ENCODE measurements around the gene CALML3. TPM values are rescaled to one million over a fixed set of nuclear protein-coding genes. Genes with fewer than 3 reads are reported as not detected.
A peak's percentile ranks its signal among the peaks of the same experiment; 100 is the strongest.

The CALML3 gene
- total RNA-seq, 6 donors from 2014 or later, result not detected

- no peak for ATAC-seq (ENCODE audit: low FRiP score in 2 of 2)
- H3K9me3 ChIP-seq, result no peaks in the 10 kb centered on the region
- H3K27me3 ChIP-seq, result no peaks in the 10 kb centered on the region
- TF ChIP-seq POLR2AphosphoS5 (IDR thresholded peaks at IDR 0.05) (no peak), CTCF (IDR thresholded peaks at IDR 0.05) (no peak), POLR2A (IDR thresholded peaks at IDR 0.05) (no peak), EP300 (IDR thresholded peaks at IDR 0.05) (no peak)
- no peaks in the 10 kb centered on the region for H3K36me3 ChIP-seq
- no peak overlapping the region for H3K4me3 ChIP-seq
- DNase-seq, result no peak
- 85% methylated on average over 2 of the region's 2 CpGs for WGBS, 2 donors
- H3K4me1 ChIP-seq, result peaks cover 0 to 3% (median 1%) of the 10 kb centered on the region in 4 donors
- H3K27ac ChIP-seq, result no peak overlapping the region
Observed at GRCh38 chr10:5569568-5569967, 44.8 kb downstream of the CALML3 start.

- H3K9me3 ChIP-seq, result no peaks in the 10 kb centered on the region
- 75 to 88% methylated on average over 16 to 24 of the region's 24 CpGs for WGBS, 2 donors
- H3K36me3 ChIP-seq, result no peaks in the 10 kb centered on the region
- H3K27me3 ChIP-seq, result no peaks in the 10 kb centered on the region
- DNase-seq (peak in 1 of 2 donors; percentile 73), ATAC-seq (ENCODE audit: low FRiP score in 2 of 2) (peak in 1 of 2 donors; percentile 35)
- no peak for TF ChIP-seq CTCF (IDR thresholded peaks at IDR 0.05)
- TF ChIP-seq POLR2AphosphoS5 (IDR thresholded peaks at IDR 0.05), result no peak
- TF ChIP-seq POLR2A (IDR thresholded peaks at IDR 0.05), result no peak
- no peak for TF ChIP-seq EP300 (IDR thresholded peaks at IDR 0.05)
- no peak overlapping the region for H3K27ac ChIP-seq
- no peaks in the 10 kb centered on the region for H3K4me1 ChIP-seq
- H3K4me3 ChIP-seq, result no peak overlapping the region
Observed at GRCh38 chr10:5570007-5570655, 45.4 kb downstream of the CALML3 start.

- Histone ChIP-seq H3K4me3 (no peak overlapping the region), H3K4me1 (no peaks in the 10 kb centered on the region), H3K27me3 (no peaks in the 10 kb centered on the region), H3K27ac (no peak overlapping the region), H3K36me3 (no peaks in the 10 kb centered on the region), H3K9me3 (no peaks in the 10 kb centered on the region)
- no peak for TF ChIP-seq POLR2AphosphoS5 (IDR thresholded peaks at IDR 0.05)
- no peak for TF ChIP-seq POLR2A (IDR thresholded peaks at IDR 0.05)
- no peak for TF ChIP-seq EP300 (IDR thresholded peaks at IDR 0.05)
- TF ChIP-seq CTCF (IDR thresholded peaks at IDR 0.05), result no peak
- WGBS, 2 donors, result 84 to 86% methylated on average over 13 of the region's 13 CpGs
- DNase-seq (no peak), ATAC-seq (ENCODE audit: low FRiP score in 2 of 2) (no peak)
Observed at GRCh38 chr10:5570979-5571810, 46.4 kb downstream of the CALML3 start.

GRCh38 chr10:5571826-5572225 lies 47.1 kb downstream of the CALML3 start:
- Histone ChIP-seq H3K4me1 (no peaks in the 10 kb centered on the region), H3K36me3 (no peaks in the 10 kb centered on the region), H3K9me3 (no peaks in the 10 kb centered on the region), H3K27ac (no peak overlapping the region), H3K4me3 (no peak overlapping the region), H3K27me3 (no peaks in the 10 kb centered on the region)
- WGBS, 2 donors, result 81 to 91% methylated on average over 4 to 6 of the region's 6 CpGs
- ATAC-seq (ENCODE audit: low FRiP score in 2 of 2) (no peak), DNase-seq (no peak)
- TF ChIP-seq EP300 (IDR thresholded peaks at IDR 0.05) (no peak), POLR2AphosphoS5 (IDR thresholded peaks at IDR 0.05) (no peak), CTCF (IDR thresholded peaks at IDR 0.05) (no peak), POLR2A (IDR thresholded peaks at IDR 0.05) (no peak)
